Gastrocnemius medialis (tissue), 4 donors: Measurements from ENCODE around the gene CISD1.

ENCODE experiments used
- POLR2A ChIP-seq, 2 donors: fragments of 450-650 bp; IDR thresholded peaks; one replicate each; pipeline ENCODE4 v1.6.1; 2017; ENCODE audit warnings: antibody characterized with exemption in 2 of 2, mild to moderate bottlenecking in 2 of 2, moderate library complexity in 2 of 2
- TF ChIP-seq, protein P1 (sequence below), 5 experiments: fragments of 450-650 bp in 3 of 5; fragments of 200-600 bp in 2 of 5; sonication (generic) in 2 of 5; IDR thresholded peaks in 4 of 5; conservative IDR thresholded peaks in 1 of 5; 1 replicate in 4 of 5; 2 replicates in 1 of 5; pipeline ENCODE4 v1.5.1; 2016 to 2019; ENCODE audit warnings: antibody characterized with exemption in 5 of 5, mild to moderate bottlenecking in 3 of 5, moderate library complexity in 3 of 5

DNA sequence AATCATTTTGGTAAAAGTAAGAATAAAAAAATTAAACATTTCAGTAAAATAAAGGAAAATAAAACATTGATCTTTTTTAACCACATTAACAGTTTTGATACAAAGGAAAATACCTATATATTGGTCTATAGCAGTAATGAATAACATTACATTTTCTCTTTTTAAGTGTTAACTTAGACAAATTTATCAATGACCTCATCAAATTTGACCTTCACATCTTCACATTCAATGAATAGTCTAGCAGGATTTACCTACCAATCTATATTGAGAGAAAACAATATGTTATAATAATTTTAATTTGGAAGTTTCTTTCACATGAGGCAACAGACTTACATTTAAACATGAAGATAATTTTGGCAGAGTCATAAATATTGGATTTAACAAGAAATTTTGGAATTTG, 47.9 kb downstream of the CISD1 start:
- TF ChIP-seq POLR2A (IDR thresholded peaks at IDR 0.05): no peak
- TF ChIP-seq, protein P1, sequence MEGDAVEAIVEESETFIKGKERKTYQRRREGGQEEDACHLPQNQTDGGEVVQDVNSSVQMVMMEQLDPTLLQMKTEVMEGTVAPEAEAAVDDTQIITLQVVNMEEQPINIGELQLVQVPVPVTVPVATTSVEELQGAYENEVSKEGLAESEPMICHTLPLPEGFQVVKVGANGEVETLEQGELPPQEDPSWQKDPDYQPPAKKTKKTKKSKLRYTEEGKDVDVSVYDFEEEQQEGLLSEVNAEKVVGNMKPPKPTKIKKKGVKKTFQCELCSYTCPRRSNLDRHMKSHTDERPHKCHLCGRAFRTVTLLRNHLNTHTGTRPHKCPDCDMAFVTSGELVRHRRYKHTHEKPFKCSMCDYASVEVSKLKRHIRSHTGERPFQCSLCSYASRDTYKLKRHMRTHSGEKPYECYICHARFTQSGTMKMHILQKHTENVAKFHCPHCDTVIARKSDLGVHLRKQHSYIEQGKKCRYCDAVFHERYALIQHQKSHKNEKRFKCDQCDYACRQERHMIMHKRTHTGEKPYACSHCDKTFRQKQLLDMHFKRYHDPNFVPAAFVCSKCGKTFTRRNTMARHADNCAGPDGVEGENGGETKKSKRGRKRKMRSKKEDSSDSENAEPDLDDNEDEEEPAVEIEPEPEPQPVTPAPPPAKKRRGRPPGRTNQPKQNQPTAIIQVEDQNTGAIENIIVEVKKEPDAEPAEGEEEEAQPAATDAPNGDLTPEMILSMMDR (IDR thresholded peaks at IDR 0.05 in 4 of 5, conservative IDR thresholded peaks at IDR 0.05 in 1 of 5): no peak
